ENCODE measurements around the gene ZKSCAN1.

GRCh38 chr7:100061518-100062193 is 46.3 kb downstream of the ZKSCAN1 start:
- TF ChIP-seq CTCF (IDR thresholded peaks at IDR 0.05) (no peak), POLR2A (IDR thresholded peaks at IDR 0.05) (no peak)

Data from testis (tissue), 2 donors.